Caco-2 (cell line): ENCODE data around the gene STARD10. TPM values are rescaled to one million over a fixed set of nuclear protein-coding genes. Genes with fewer than 3 reads are reported as not detected.
A peak's percentile ranks its signal among the peaks of the same experiment; 100 is the strongest.

ENCODE experiments used
- BruUV-seq: library from RNA; stranded (reverse); fragments of 400-500 nt; replicated peaks from 2 replicates; lab custom pipeline; 2021; lab: Mats Ljungman, UMichigan
- CTCF ChIA-PET: fragments of 300-600 bp; sonication (Branson Sonifier 250); formaldehyde crosslinking; loops from one replicate; lab custom pipeline; 2022; ENCODE audit warnings: antibody characterized with exemption; lab: Charles Lee
- POLR2A ChIA-PET: fragments of 300-600 bp; sonication (Branson Sonifier 250); formaldehyde crosslinking; loops from one replicate; lab custom pipeline; 2022; ENCODE audit warnings: antibody characterized with exemption; lab: Charles Lee
- DNase-seq, 2 experiments: peaks; one replicate each; pipeline versions ENCODE4 v3.0.0 to v3.0.0-alpha.2; 2020 to 2022
- H3K27me3 ChIP-seq: replicated peaks from 2 replicates; pipeline ENCODE4 v1.6.0; 2011; ENCODE audit warnings: low read length; ENCODE audit not compliant: control insufficient read depth, insufficient read depth
- H3K36me3 ChIP-seq: 2 replicates; pipeline ENCODE4 v1.5.1; 2011; ENCODE audit warnings: low read length; ENCODE audit not compliant: control insufficient read depth, insufficient read depth
- H3K4me1 ChIP-seq: fragments of 250-450 bp; sonication (Bioruptor Pico); 2 replicates; pipeline ENCODE4 v1.5.1; 2020; ENCODE audit warnings: mild to moderate bottlenecking
- H3K4me3 ChIP-seq: 2 replicates; pipeline ENCODE4 v1.5.1; 2011; ENCODE audit warnings: low read depth, mild to moderate bottlenecking, control low read depth, low read length
- H3K9me3 ChIP-seq: fragments of 250-450 bp; sonication (Bioruptor Pico); 2 replicates; pipeline ENCODE4 v1.5.1; 2020; ENCODE audit warnings: mild to moderate bottlenecking, moderate library complexity
- H3K27ac Mint-ChIP-seq: one replicate; pipeline ENCODE4 v1.8.0; 2022; ENCODE audit warnings: mixed read lengths; ENCODE audit not compliant: unreplicated experiment
- H3K27me3 Mint-ChIP-seq: one replicate; pipeline ENCODE4 v1.8.0; 2022; ENCODE audit warnings: mixed read lengths; ENCODE audit not compliant: insufficient read depth, unreplicated experiment
- H3K36me3 Mint-ChIP-seq: one replicate; pipeline ENCODE4 v1.8.0; 2022; ENCODE audit warnings: mild to moderate bottlenecking, mixed read lengths; ENCODE audit not compliant: insufficient read depth, unreplicated experiment
- H3K4me1 Mint-ChIP-seq: one replicate; pipeline ENCODE4 v1.8.0; 2022; ENCODE audit warnings: low read depth, mixed read lengths; ENCODE audit not compliant: unreplicated experiment
- H3K4me3 Mint-ChIP-seq: one replicate; pipeline ENCODE4 v1.8.0; 2022; ENCODE audit warnings: mild to moderate bottlenecking, moderate library complexity, mixed read lengths; ENCODE audit not compliant: unreplicated experiment
- H3K9me3 Mint-ChIP-seq: one replicate; pipeline ENCODE4 v1.8.0; 2022; ENCODE audit warnings: mixed read lengths; ENCODE audit not compliant: unreplicated experiment
- CTCF ChIP-seq, 2 experiments: fragments of 200-600 bp in 1 of 2; IDR thresholded peaks; 1 replicate in 1 of 2; 2 replicates in 1 of 2; pipeline versions ENCODE4 v1.5.1 to v1.8.0; 2011 to 2022; ENCODE audit warnings: antibody characterized with exemption in 1 of 2, control low read depth in 1 of 2, inconsistent platforms in 1 of 2, low read depth in 1 of 2, low read length in 1 of 2, mild to moderate bottlenecking in 1 of 2, moderate library complexity in 1 of 2; ENCODE audit not compliant: insufficient read depth in 1 of 2, severe bottlenecking in 1 of 2, unreplicated experiment in 1 of 2
- intact Hi-C: fragments of 100-400 bp; cut with micrococcal nuclease; formaldehyde crosslinking; loops from one replicate; pipeline ENCODE4 v1.10.0; 2022; ENCODE audit not compliant: unreplicated experiment
- total RNA-seq: library from RNA; stranded (reverse); gene quantifications from 2 replicates; pipeline ENCODE4 v1.2.3, GENCODE V29; 2022

Gene STARD10
- total RNA-seq, 1 experiment from 2014 or later, result 492 TPM

GRCh38 chr11:72725724-72726028 lies 68.2 kb downstream of the STARD10 start:
- Mint-ChIP-seq H3K9me3 (no peaks in the 10 kb centered on the region), H3K27ac (no peak overlapping the region), H3K4me1 (no peaks in the 10 kb centered on the region), H3K27me3 (no peaks in the 10 kb centered on the region), H3K4me3 (no peak overlapping the region), H3K36me3 (peaks cover 3% of the 10 kb centered on the region)
- ChIA-PET CTCF (interaction anchor here (0.5 to 2.4 kb wide), 41 partner anchors 9 to 1673 kb away, joined by 3 to 64 read pairs (median 6); partner anchors contain the start of genes ARAP1, PGM2L1 and STARD10), POLR2A (interaction anchor here (0.6 to 1.1 kb wide), 5 partner anchors 50 to 69 kb away, joined by 3 to 11 read pairs (median 3); partner anchors contain the start of gene STARD10)
- Histone ChIP-seq H3K4me1 (peaks cover 4% of the 10 kb centered on the region; the same call in 1 of the 2 replicates), H3K4me3 (no peak overlapping the region), H3K27me3 (no peaks in the 10 kb centered on the region), H3K9me3 (no peaks in the 10 kb centered on the region), H3K36me3 (peaks cover 1% of the 10 kb centered on the region; the same call in 1 of the 2 replicates)
- TF ChIP-seq CTCF (IDR thresholded peaks at IDR 0.05; ENCODE audit: insufficient read depth in 1 of 2, low read depth in 1 of 2, low read length in 1 of 2, severe bottlenecking in 1 of 2, unreplicated experiment in 1 of 2), result no peak
- intact Hi-C loops, result loop anchor here (1.0 to 2.0 kb wide), 5 partner anchors 27 to 453 kb away; partner anchors contain the start of genes ARAP1 and STARD10
- no TSS peak for BruUV-seq
- DNase-seq, result no peak

GRCh38 chr11:72724851-72725723 lies 68.8 kb downstream of the STARD10 start:
- peak; percentile 96 to 97 for TF ChIP-seq CTCF (IDR thresholded peaks at IDR 0.05; ENCODE audit: insufficient read depth in 1 of 2, low read depth in 1 of 2, low read length in 1 of 2, severe bottlenecking in 1 of 2, unreplicated experiment in 1 of 2)
- no TSS peak for BruUV-seq
- no peaks in the 10 kb centered on the region for H3K9me3 Mint-ChIP-seq
- no peaks in the 10 kb centered on the region for H3K36me3 Mint-ChIP-seq
- Histone ChIP-seq H3K27me3 (no peaks in the 10 kb centered on the region), H3K36me3 (peaks cover 1% of the 10 kb centered on the region; the same call in 1 of the 2 replicates), H3K9me3 (no peaks in the 10 kb centered on the region), H3K4me1 (peaks cover 4% of the 10 kb centered on the region; the same call in 1 of the 2 replicates), H3K4me3 (no peak overlapping the region)
- no peak overlapping the region for H3K4me3 Mint-ChIP-seq
- no peaks in the 10 kb centered on the region for H3K27me3 Mint-ChIP-seq
- H3K4me1 Mint-ChIP-seq, result no peaks in the 10 kb centered on the region
- intact Hi-C loops, result loop anchor here (1.0 to 2.0 kb wide), 5 partner anchors 27 to 454 kb away; partner anchors contain the start of genes ARAP1 and STARD10
- ChIA-PET CTCF (interaction anchor here (0.5 to 2.4 kb wide), 45 partner anchors 9 to 1673 kb away, joined by 3 to 64 read pairs (median 6); partner anchors contain the start of genes ARAP1, PGM2L1 and STARD10), POLR2A (interaction anchor here (0.6 to 1.1 kb wide), 6 partner anchors 51 to 72 kb away, joined by 3 to 11 read pairs (median 4); partner anchors contain the start of gene STARD10)
- DNase-seq, result peak; percentile 83 to 90
- no peak overlapping the region for H3K27ac Mint-ChIP-seq

GRCh38 chr11:72724021-72724551 lies 69.8 kb downstream of the STARD10 start:
- no peak overlapping the region for H3K4me3 ChIP-seq
- no peaks in the 10 kb centered on the region for H3K4me1 Mint-ChIP-seq
- H3K9me3 ChIP-seq, result no peaks in the 10 kb centered on the region
- no peak for DNase-seq
- BruUV-seq, result no TSS peak
- H3K27ac Mint-ChIP-seq, result no peak overlapping the region
- intact Hi-C loops, result loop anchor here (2.0 kb wide), 1 partner anchor 455 kb away; no protein-coding TSS in a partner anchor
- no peak for TF ChIP-seq CTCF (IDR thresholded peaks at IDR 0.05; ENCODE audit: insufficient read depth in 1 of 2, low read depth in 1 of 2, low read length in 1 of 2, severe bottlenecking in 1 of 2, unreplicated experiment in 1 of 2)
- H3K9me3 Mint-ChIP-seq, result no peaks in the 10 kb centered on the region
- CTCF ChIA-PET, result interaction anchor here (1.0 kb wide), 1 partner anchor 97 kb away, joined by 3 read pairs; no protein-coding TSS in a partner anchor
- POLR2A ChIA-PET, result no interaction called here
- no peaks in the 10 kb centered on the region for H3K27me3 Mint-ChIP-seq
- H3K4me1 ChIP-seq, result peaks cover 4% of the 10 kb centered on the region; the same call in 1 of the 2 replicates
- no peaks in the 10 kb centered on the region for H3K36me3 Mint-ChIP-seq
- H3K27me3 ChIP-seq, result no peaks in the 10 kb centered on the region
- H3K36me3 ChIP-seq, result peaks cover 1% of the 10 kb centered on the region; the same call in 1 of the 2 replicates
- H3K4me3 Mint-ChIP-seq, result no peak overlapping the region
